AG04450 (cell line): ENCODE measurements around the gene P2RY8. TPM values are rescaled to one million over a fixed set of nuclear protein-coding genes. Genes with fewer than 3 reads are reported as not detected.

Experiments
- CTCF ChIA-PET: fragments of 300-600, 350-600 bp; formaldehyde crosslinking; extraction: SDS; loops from one replicate; lab custom pipeline; 2022; ENCODE audit warnings: antibody characterized with exemption, inconsistent platforms; lab: Charles Lee
- POLR2A ChIA-PET: fragments of 350-600 bp; formaldehyde crosslinking; extraction: SDS; loops from one replicate; lab custom pipeline; 2021; ENCODE audit warnings: antibody characterized with exemption, inconsistent platforms; lab: Yijun Ruan, JAX
- DNase-seq: peaks from one replicate; pipeline ENCODE4 v3.0.0-alpha.2; 2011; ENCODE audit warnings: low read depth, low spot score
- H3K27ac ChIP-seq: one replicate; pipeline ENCODE4 v1.5.1; 2012; ENCODE audit warnings: low read depth, low read length, control low read depth
- H3K27me3 ChIP-seq: one replicate; pipeline ENCODE4 v1.6.0; 2012; ENCODE audit warnings: low read length; ENCODE audit not compliant: control insufficient read depth, insufficient read depth
- H3K4me3 ChIP-seq: 2 replicates; pipeline ENCODE4 v1.5.1; 2011; ENCODE audit warnings: mild to moderate bottlenecking, low read depth, low read length, control low read depth
- H3K9me3 ChIP-seq: 2 replicates; pipeline ENCODE4 v1.5.1; 2012; ENCODE audit warnings: low read length; ENCODE audit not compliant: control insufficient read depth, insufficient read depth
- CTCF ChIP-seq: IDR thresholded peaks from 2 replicates; pipeline ENCODE4 v1.5.1; 2011; ENCODE audit warnings: low read depth, low read length, control low read depth, inconsistent platforms
- polyA plus RNA-seq: library from polyadenylated mRNA; depleted of rRNA; stranded (reverse); fragments of >200 nt; gene quantifications from 2 replicates; pipeline ENCODE4 v1.2.3, GENCODE V29; 2011

P2RY8 gene
- polyA plus RNA-seq, 1 experiment, result not detected

- no peak for DNase-seq
- POLR2A ChIA-PET, result no interaction called here
- CTCF ChIA-PET, result no interaction called here
- H3K27me3 ChIP-seq, result no peaks in the 10 kb centered on the region
- TF ChIP-seq CTCF, result no peak
- no peak overlapping the region for H3K27ac ChIP-seq
- H3K9me3 ChIP-seq, result no peaks in the 10 kb centered on the region
- H3K4me3 ChIP-seq, result no peak overlapping the region
These were observed 81.1 kb downstream of the P2RY8 start for GRCh38 chrX:1455948-1456280.

- CTCF ChIA-PET, result no interaction called here
- peak; percentile 95 for TF ChIP-seq CTCF
These were observed 82.8 kb downstream of the P2RY8 start for GRCh38 chrX:1453951-1454785.

GRCh38 chrX:1453395-1453783, 83.6 kb downstream of the P2RY8 start:
- peak overlapping the region; percentile 89 for H3K27ac ChIP-seq

More at GRCh38 chrX:1453951-1454785, 82.8 kb downstream of the P2RY8 start:
- Histone ChIP-seq H3K4me3 (peak overlapping the region; percentile 55), H3K27ac (no peak overlapping the region), H3K27me3 (no peaks in the 10 kb centered on the region), H3K9me3 (peaks cover 2% of the 10 kb centered on the region)
- DNase-seq, result peak; percentile 23
- POLR2A ChIA-PET, result no interaction called here

GRCh38 chrX:1452516-1453394, 84.2 kb downstream of the P2RY8 start, which contains the start of gene ASMTL:
TSS of gene ASMTL (minus strand) at chrX:1452909. CDS start at chrX:1452840, 69 bp downstream.
- no peak for TF ChIP-seq CTCF
- H3K27me3 ChIP-seq, result no peaks in the 10 kb centered on the region
- peak within 1 kb of the TSS; percentile 87 for H3K4me3 ChIP-seq
- H3K9me3 ChIP-seq, result peaks cover 7% of the 10 kb centered on the region
- POLR2A ChIA-PET, result no interaction called here
- peak; percentile 99 for DNase-seq
- CTCF ChIA-PET, result no interaction called here
- H3K27ac ChIP-seq, result peak within 1 kb of the TSS; percentile 89

More at GRCh38 chrX:1453395-1453783, 83.6 kb downstream of the P2RY8 start:
- no peak for TF ChIP-seq CTCF
- no peaks in the 10 kb centered on the region for H3K27me3 ChIP-seq
- H3K9me3 ChIP-seq, result peaks cover 7% of the 10 kb centered on the region
- H3K4me3 ChIP-seq, result peak overlapping the region; percentile 73
- CTCF ChIA-PET, result no interaction called here
- POLR2A ChIA-PET, result no interaction called here
- peak; percentile 33 for DNase-seq
